ENCODE results near the gene TBC1D16. TPM values are rescaled to one million over a fixed set of nuclear protein-coding genes. Genes with fewer than 3 reads are reported as not detected.

Gene TBC1D16
- total and polyA plus RNA-seq, 10 of the 15 experiments (the other 5 are each of a cell fraction or from before 2014, with no cell fraction given), result 0.01 to 0.13 (median 0.06) TPM; not detected in 3

DNA sequence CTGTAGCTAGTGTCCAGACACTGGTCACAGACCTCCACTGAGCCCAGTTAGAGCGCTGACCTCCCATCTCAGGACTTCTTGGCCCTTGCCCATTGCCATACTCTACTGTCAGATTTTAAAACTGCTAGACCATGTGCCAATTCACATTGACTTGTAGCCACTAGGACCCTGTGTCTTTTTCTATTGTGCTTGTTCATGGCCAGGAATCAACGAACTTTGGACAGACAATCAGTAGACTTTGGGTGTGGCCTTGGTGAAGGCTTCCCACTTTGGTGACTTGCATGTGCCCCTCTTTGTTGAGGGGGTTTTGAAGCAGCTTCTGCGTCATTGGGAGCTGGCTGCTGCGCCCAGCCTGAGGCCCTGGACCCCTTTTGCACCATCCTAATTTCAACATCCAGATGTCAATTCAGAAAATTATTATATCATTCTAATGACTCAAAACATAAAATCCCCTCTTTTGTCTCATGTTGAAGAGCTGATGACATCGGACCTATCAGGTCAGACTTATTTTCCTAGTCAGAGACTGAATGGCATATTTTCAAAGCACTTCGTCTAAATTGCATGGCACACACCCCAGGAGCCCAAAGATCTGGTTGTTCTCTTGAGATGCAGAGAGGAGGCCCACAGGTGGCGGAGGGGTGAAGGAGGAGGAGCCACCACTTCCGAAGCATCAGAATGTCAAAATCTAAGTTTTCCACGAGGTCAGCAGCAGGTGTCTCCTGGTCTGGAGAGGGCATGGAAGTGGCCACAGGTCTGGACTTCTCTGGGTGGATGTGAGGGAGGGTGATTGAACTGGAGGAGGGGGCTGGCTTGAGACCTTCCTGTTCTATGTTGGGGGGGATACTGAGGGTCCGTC lies 103.0 kb downstream of the TBC1D16 start:
- CTCF ChIA-PET, result interaction anchor here (1.2 kb wide), 1 partner anchor 38 kb away, joined by 4 read pairs; no protein-coding TSS in a partner anchor
- POLR2A ChIA-PET, result interaction anchor here (0.9 kb wide), 1 partner anchor 12 kb away, joined by 3 read pairs; no protein-coding TSS in a partner anchor
- RAD21 ChIA-PET (ENCODE audit: unreplicated experiment), result no interaction called here
- SMC1A ChIA-PET (ENCODE audit: uncharacterized antibody, unreplicated experiment), result no interaction called here
- Histone ChIP-seq H2AFZ (ENCODE audit: control insufficient read depth, low read depth, low read length) (no peak overlapping the region), H4K20me1 (ENCODE audit: control insufficient read depth, insufficient read depth) (no peaks in the 10 kb centered on the region), H3K9ac (ENCODE audit: control insufficient read depth, insufficient read depth, low read length) (no peak overlapping the region), H3K4me1 (ENCODE audit: control insufficient read depth, insufficient read depth, low read length) (peaks cover 7% of the 10 kb centered on the region), H3K27ac (ENCODE audit: control insufficient read depth, insufficient read depth) (no peak overlapping the region), H3K36me3 (ENCODE audit: control insufficient read depth in 2 of 2, insufficient read depth in 2 of 2, low read length in 1 of 2) (no peaks in the 10 kb centered on the region), H3K79me2 (ENCODE audit: control insufficient read depth, insufficient read depth, low read length) (no peaks in the 10 kb centered on the region), H3K27me3 (replicated peaks in 1 of 2; ENCODE audit: control insufficient read depth in 2 of 2, insufficient read depth in 2 of 2, low read length in 1 of 2) (peaks cover 0 to 1% of the 10 kb centered on the region in 2 experiments; a peak in 1 of 4 replicates), H3K4me3 (no peak overlapping the region), H3K4me2 (ENCODE audit: control insufficient read depth, insufficient read depth) (no peak overlapping the region), H3K9me3 (replicated peaks; ENCODE audit: control insufficient read depth, insufficient read depth, low read length) (no peaks in the 10 kb centered on the region; the same call in 2 of the 3 replicates)
- DNase-seq (ENCODE audit: low read depth, low spot score) (no peak), ATAC-seq (no peak), FAIRE-seq (no peak)
- TF ChIP-seq CREB1 (IDR thresholded peaks at IDR 0.05; ENCODE audit: low read depth), result peak; percentile 19; the same call in 1 of the 2 replicates
- no peak for TF ChIP-seq ZSCAN29 (IDR thresholded peaks at IDR 0.05)
- TF ChIP-seq POLR2AphosphoS2 (IDR thresholded peaks at IDR 0.05; ENCODE audit: low read depth, low read length), result no peak
- TF ChIP-seq, protein P1, sequence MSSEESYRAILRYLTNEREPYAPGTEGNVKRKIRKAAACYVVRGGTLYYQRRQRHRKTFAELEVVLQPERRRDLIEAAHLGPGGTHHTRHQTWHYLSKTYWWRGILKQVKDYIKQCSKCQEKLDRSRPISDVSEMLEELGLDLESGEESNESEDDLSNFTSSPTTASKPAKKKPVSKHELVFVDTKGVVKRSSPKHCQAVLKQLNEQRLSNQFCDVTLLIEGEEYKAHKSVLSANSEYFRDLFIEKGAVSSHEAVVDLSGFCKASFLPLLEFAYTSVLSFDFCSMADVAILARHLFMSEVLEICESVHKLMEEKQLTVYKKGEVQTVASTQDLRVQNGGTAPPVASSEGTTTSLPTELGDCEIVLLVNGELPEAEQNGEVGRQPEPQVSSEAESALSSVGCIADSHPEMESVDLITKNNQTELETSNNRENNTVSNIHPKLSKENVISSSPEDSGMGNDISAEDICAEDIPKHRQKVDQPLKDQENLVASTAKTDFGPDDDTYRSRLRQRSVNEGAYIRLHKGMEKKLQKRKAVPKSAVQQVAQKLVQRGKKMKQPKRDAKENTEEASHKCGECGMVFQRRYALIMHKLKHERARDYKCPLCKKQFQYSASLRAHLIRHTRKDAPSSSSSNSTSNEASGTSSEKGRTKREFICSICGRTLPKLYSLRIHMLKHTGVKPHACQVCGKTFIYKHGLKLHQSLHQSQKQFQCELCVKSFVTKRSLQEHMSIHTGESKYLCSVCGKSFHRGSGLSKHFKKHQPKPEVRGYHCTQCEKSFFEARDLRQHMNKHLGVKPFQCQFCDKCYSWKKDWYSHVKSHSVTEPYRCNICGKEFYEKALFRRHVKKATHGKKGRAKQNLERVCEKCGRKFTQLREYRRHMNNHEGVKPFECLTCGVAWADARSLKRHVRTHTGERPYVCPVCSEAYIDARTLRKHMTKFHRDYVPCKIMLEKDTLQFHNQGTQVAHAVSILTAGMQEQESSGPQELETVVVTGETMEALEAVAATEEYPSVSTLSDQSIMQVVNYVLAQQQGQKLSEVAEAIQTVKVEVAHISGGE (CRISPR knock-in tag; IDR thresholded peaks at IDR 0.05), result no peak
- no peak for TF ChIP-seq SMARCA5 (IDR thresholded peaks at IDR 0.05)
- no peak for TF ChIP-seq ZBED1 (IDR thresholded peaks at IDR 0.05; ENCODE audit: borderline replicate concordance)
- TF ChIP-seq IRF3 (IDR thresholded peaks at IDR 0.05), result no peak
- intact Hi-C loops (cut with micrococcal nuclease; ENCODE audit: unreplicated experiment) (no loop called here), in situ Hi-C loops (cut with MboI) (no loop called here)
- 40% methylated on average over 10 of the region's 10 CpGs for WGBS (ENCODE audit: insufficient coverage, insufficient replicate concordance, low lambda C conversion rate, missing lambda C conversion rate)
- BruUV-seq (replicated peaks), result no TSS peak

Measured in GM12878 (cell line).